ENCODE results near the gene TMEM150A. TPM values are rescaled to one million over a fixed set of nuclear protein-coding genes. Genes with fewer than 3 reads are reported as not detected.
"Not testable (repeated sequence)": the region's sequence is repeated elsewhere in the genome, so short reads cannot be mapped to it uniquely, and the experiment has no call there.

Gene TMEM150A
- total and polyA plus RNA-seq, 2 donors (not counting 3 experiments of a cell fraction or from before 2014, with no cell fraction given) = 17.7 to 35.7 TPM

DNA sequence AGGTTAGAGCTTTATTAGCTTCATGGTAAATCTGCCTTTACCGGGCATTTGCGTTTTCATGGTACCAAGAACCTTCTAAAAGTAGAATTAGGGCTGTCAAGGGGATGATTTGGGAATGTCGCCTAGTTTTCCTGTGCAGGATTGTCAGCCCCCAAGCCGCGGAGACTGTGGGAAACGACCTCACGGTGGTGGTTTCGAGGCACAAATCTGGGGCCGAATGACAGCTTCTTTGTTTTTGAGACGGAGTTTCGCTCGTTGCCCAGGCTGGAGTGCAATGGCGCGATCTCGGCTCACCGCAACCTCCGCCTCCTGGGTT is 12.9 kb upstream of the TMEM150A start:
- no peak overlapping the region for H2AFZ ChIP-seq (ENCODE audit: low read depth, low read length)
- peaks cover 17% of the 10 kb centered on the region for H3K4me1 ChIP-seq (ENCODE audit: control insufficient read depth, extremely low read depth, insufficient read depth, low read length)
- TF ChIP-seq GATA2 (IDR thresholded peaks at IDR 0.05; ENCODE audit: insufficient read depth, insufficient read length, low read depth, low read length) = no peak
- TF ChIP-seq, protein P1, sequence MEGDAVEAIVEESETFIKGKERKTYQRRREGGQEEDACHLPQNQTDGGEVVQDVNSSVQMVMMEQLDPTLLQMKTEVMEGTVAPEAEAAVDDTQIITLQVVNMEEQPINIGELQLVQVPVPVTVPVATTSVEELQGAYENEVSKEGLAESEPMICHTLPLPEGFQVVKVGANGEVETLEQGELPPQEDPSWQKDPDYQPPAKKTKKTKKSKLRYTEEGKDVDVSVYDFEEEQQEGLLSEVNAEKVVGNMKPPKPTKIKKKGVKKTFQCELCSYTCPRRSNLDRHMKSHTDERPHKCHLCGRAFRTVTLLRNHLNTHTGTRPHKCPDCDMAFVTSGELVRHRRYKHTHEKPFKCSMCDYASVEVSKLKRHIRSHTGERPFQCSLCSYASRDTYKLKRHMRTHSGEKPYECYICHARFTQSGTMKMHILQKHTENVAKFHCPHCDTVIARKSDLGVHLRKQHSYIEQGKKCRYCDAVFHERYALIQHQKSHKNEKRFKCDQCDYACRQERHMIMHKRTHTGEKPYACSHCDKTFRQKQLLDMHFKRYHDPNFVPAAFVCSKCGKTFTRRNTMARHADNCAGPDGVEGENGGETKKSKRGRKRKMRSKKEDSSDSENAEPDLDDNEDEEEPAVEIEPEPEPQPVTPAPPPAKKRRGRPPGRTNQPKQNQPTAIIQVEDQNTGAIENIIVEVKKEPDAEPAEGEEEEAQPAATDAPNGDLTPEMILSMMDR (IDR thresholded peaks at IDR 0.05; ENCODE audit: extremely low read depth in 1 of 2, insufficient read depth in 1 of 2, low read depth in 1 of 2, low read length in 2 of 2) = no peak
- no peak for TF ChIP-seq JUN (IDR thresholded peaks at IDR 0.05; ENCODE audit: borderline replicate concordance, insufficient read depth, insufficient read length, low read depth)
- no peak for TF ChIP-seq POLR2AphosphoS5 (IDR thresholded peaks at IDR 0.05; ENCODE audit: insufficient read depth, low read depth, low read length)
- no peak for TF ChIP-seq MYC (IDR thresholded peaks at IDR 0.05; ENCODE audit: low read depth, low read length)
- TF ChIP-seq, protein P2, sequence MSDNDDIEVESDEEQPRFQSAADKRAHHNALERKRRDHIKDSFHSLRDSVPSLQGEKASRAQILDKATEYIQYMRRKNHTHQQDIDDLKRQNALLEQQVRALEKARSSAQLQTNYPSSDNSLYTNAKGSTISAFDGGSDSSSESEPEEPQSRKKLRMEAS (IDR thresholded peaks at IDR 0.05; ENCODE audit: insufficient read depth, insufficient read length) = no peak
- TF ChIP-seq EZH2 (IDR thresholded peaks at IDR 0.05; ENCODE audit: borderline replicate concordance, low read depth, low read length, severe bottlenecking) = no peak
- no peak for TF ChIP-seq FOS (IDR thresholded peaks at IDR 0.05; ENCODE audit: borderline replicate concordance, insufficient read depth, low read length)
- no peak for TF ChIP-seq POLR2A (IDR thresholded peaks at IDR 0.05; ENCODE audit: low read depth, low read length)
- FAIRE-seq (no peak), DNase-seq (ENCODE audit: low read depth, low spot score) (no peak)
- no peaks in the 10 kb centered on the region for H3K27me3 ChIP-seq (ENCODE audit: control insufficient read depth in 2 of 2, insufficient read depth in 2 of 2, low read length in 2 of 2)
- ChIA-PET POLR2A (no interaction called here), CTCF (interaction anchor here (1.2 to 1.4 kb wide), 2 partner anchors 22 to 110 kb away, joined by 3 to 9 read pairs; no protein-coding TSS in a partner anchor)
- no peaks in the 10 kb centered on the region for H3K9me3 ChIP-seq (replicated peaks; ENCODE audit: control insufficient read depth, insufficient read depth, low read length)
- no peak overlapping the region for H3K4me2 ChIP-seq (ENCODE audit: insufficient read depth, low read length)
- intact Hi-C loops (cut with micrococcal nuclease) (loop anchor here (5.0 kb wide), 1 partner anchor 193 kb away; no protein-coding TSS in a partner anchor), dilution Hi-C loops (cut with MboI; ENCODE audit: extremely low pct_ligation_motif_present, low sequenced_read_pairs) (no loop called here)
- H3K9me1 ChIP-seq (replicated peaks; ENCODE audit: control insufficient read depth, extremely low read depth, insufficient read depth, low read length) = no peaks in the 10 kb centered on the region
- H3K27ac ChIP-seq (ENCODE audit: insufficient read depth, low read depth, low read length) = no peak overlapping the region
- BruUV-seq (replicated peaks) = no TSS peak
- peaks cover 2 to 4% of the 10 kb centered on the region in 2 experiments for H3K36me3 ChIP-seq (ENCODE audit: control insufficient read depth in 2 of 2, extremely low read depth in 1 of 2, insufficient read depth in 2 of 2, low read length in 2 of 2)
- H4K20me1 ChIP-seq (replicated peaks; ENCODE audit: control insufficient read depth, extremely low read depth, insufficient read depth, low read length) = no peaks in the 10 kb centered on the region
- no peak overlapping the region for H3K9ac ChIP-seq (replicated peaks; ENCODE audit: extremely low read depth, insufficient read depth, low read length)
- no peak overlapping the region for H3K4me3 ChIP-seq (replicated peaks in 1 of 3; ENCODE audit: insufficient read depth in 1 of 3, low read depth in 1 of 3, low read length in 3 of 3)
- H3K79me2 ChIP-seq (ENCODE audit: control insufficient read depth, insufficient read depth, low read length) = peaks cover 49% of the 10 kb centered on the region

DNA sequence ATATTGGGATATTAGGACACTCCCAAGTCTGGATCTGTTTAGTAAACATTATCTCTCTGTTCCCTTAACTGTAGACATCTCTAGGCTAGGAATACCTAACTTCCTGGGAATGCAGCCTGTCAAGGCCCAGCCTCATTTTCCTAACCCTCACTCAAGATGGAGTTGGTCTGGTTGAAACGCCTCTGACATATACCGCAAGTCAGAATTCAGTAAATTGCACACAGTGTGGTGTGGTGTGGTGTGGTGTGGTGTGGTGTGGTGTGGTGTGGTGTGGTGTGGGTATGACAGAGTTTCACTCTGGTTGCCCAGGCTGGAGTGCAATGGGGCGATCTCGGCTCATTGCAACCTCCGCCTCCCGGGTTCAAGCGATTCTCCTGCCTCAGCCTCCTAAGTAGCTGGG is 12.3 kb upstream of the TMEM150A start:
- dilution Hi-C loops (cut with MboI; ENCODE audit: extremely low pct_ligation_motif_present, low sequenced_read_pairs); H3K4me2 ChIP-seq (ENCODE audit: insufficient read depth, low read length); DNase-seq (ENCODE audit: low read depth, low spot score); FAIRE-seq; H3K9me3 ChIP-seq (replicated peaks; ENCODE audit: control insufficient read depth, insufficient read depth, low read length); H3K4me3 ChIP-seq (replicated peaks in 1 of 3; ENCODE audit: insufficient read depth in 1 of 3, low read depth in 1 of 3, low read length in 3 of 3); H3K9me1 ChIP-seq (replicated peaks; ENCODE audit: control insufficient read depth, extremely low read depth, insufficient read depth, low read length); POLR2A ChIA-PET; H3K36me3 ChIP-seq (ENCODE audit: control insufficient read depth in 2 of 2, extremely low read depth in 1 of 2, insufficient read depth in 2 of 2, low read length in 2 of 2); H3K9ac ChIP-seq (replicated peaks; ENCODE audit: extremely low read depth, insufficient read depth, low read length); H2AFZ ChIP-seq (ENCODE audit: low read depth, low read length); H3K27ac ChIP-seq (ENCODE audit: insufficient read depth, low read depth, low read length); H4K20me1 ChIP-seq (replicated peaks; ENCODE audit: control insufficient read depth, extremely low read depth, insufficient read depth, low read length); H3K27me3 ChIP-seq (ENCODE audit: control insufficient read depth in 2 of 2, insufficient read depth in 2 of 2, low read length in 2 of 2); BruUV-seq (replicated peaks); CTCF ChIA-PET: not testable (repeated sequence)
- peaks cover 17% of the 10 kb centered on the region for H3K4me1 ChIP-seq (ENCODE audit: control insufficient read depth, extremely low read depth, insufficient read depth, low read length)
- peaks cover 48% of the 10 kb centered on the region for H3K79me2 ChIP-seq (ENCODE audit: control insufficient read depth, insufficient read depth, low read length)
- intact Hi-C loops (cut with micrococcal nuclease) = loop anchor here (5.0 kb wide), 1 partner anchor 192 kb away; no protein-coding TSS in a partner anchor

All from endothelial cell of umbilical vein (primary cell).